Endothelial cell of umbilical vein (primary cell): ENCODE data around the gene SPAG16. TPM values are rescaled to one million over a fixed set of nuclear protein-coding genes. Genes with fewer than 3 reads are reported as not detected.
"Not testable (repeated sequence)": the region's sequence is repeated elsewhere in the genome, so short reads cannot be mapped to it uniquely, and the experiment has no call there.

Experiments
- BruUV-seq: library from RNA; stranded (reverse); fragments of 400-500 nt; replicated peaks from 2 replicates; lab custom pipeline; 2021; lab: Mats Ljungman, UMichigan
- CTCF ChIA-PET: fragments of 300-600, 350-600 bp; sonication (Branson Sonifier 250); formaldehyde crosslinking; loops from one replicate; lab custom pipeline; 2021; ENCODE audit warnings: antibody characterized with exemption, inconsistent platforms; lab: Charles Lee
- POLR2A ChIA-PET: fragments of 300-600, 350-600 bp; sonication (Branson Sonifier 250); formaldehyde crosslinking; loops from one replicate; lab custom pipeline; 2021; ENCODE audit warnings: antibody characterized with exemption, inconsistent platforms; lab: Charles Lee
- DNase-seq: peaks from one replicate; pipeline ENCODE4 v3.0.0-alpha.2; 2011; ENCODE audit warnings: low read depth, low spot score
- FAIRE-seq: peaks from 2 replicates; lab custom pipeline; 2011; peaks lifted over from hg19 to GRCh38; lab: Jason Lieb, UNC
- H2AFZ ChIP-seq: 2 replicates; pipeline ENCODE4 v1.6.0; 2012; ENCODE audit warnings: low read depth, low read length, control low read depth, inconsistent platforms
- H3K27ac ChIP-seq: 2 replicates; pipeline ENCODE4 v1.5.1; 2011; ENCODE audit warnings: low read depth, mild to moderate bottlenecking, control low read depth, low read length, moderate library complexity; ENCODE audit not compliant: insufficient read depth
- H3K27me3 ChIP-seq, 2 experiments: 2 replicates each; pipeline versions ENCODE4 v1.6.0 to v1.6.1; 2011; ENCODE audit warnings: low read length in 2 of 2, mixed read lengths in 1 of 2; ENCODE audit not compliant: control insufficient read depth in 2 of 2, insufficient read depth in 2 of 2
- H3K36me3 ChIP-seq, 2 experiments: 2 replicates in 1 of 2; 3 replicates in 1 of 2; pipeline ENCODE4 v1.5.1; 2011; ENCODE audit warnings: low read length in 2 of 2, mild to moderate bottlenecking in 1 of 2, moderate library complexity in 1 of 2; ENCODE audit not compliant: control insufficient read depth in 2 of 2, insufficient read depth in 2 of 2; ENCODE audit errors: extremely low read depth in 1 of 2
- H3K4me1 ChIP-seq: 3 replicates; pipeline ENCODE4 v1.5.1; 2011; ENCODE audit warnings: mild to moderate bottlenecking, low read length; ENCODE audit not compliant: control insufficient read depth, insufficient read depth; ENCODE audit errors: extremely low read depth
- H3K4me2 ChIP-seq: 2 replicates; pipeline ENCODE4 v1.6.1; 2011; ENCODE audit warnings: low read length, control low read depth, mixed read lengths; ENCODE audit not compliant: insufficient read depth
- H3K4me3 ChIP-seq, 3 experiments: fragments of 200-600 bp in 1 of 3; sonication (generic), shearing (Covaris generic) in 1 of 3; replicated peaks in 1 of 3; 2 replicates each; pipeline ENCODE4 v1.5.1; 2011 to 2016; ENCODE audit warnings: control low read depth in 3 of 3, low read length in 3 of 3, mild to moderate bottlenecking in 2 of 3, inconsistent platforms in 1 of 3, low read depth in 1 of 3, moderate library complexity in 1 of 3; ENCODE audit not compliant: insufficient read depth in 1 of 3
- H3K79me2 ChIP-seq: 2 replicates; pipeline ENCODE4 v1.6.0; 2012; ENCODE audit warnings: low read length, inconsistent platforms; ENCODE audit not compliant: control insufficient read depth, insufficient read depth
- H3K9ac ChIP-seq: replicated peaks from 2 replicates; pipeline ENCODE3; 2011; ENCODE audit warnings: low read length, control low read depth; ENCODE audit not compliant: insufficient read depth; ENCODE audit errors: extremely low read depth
- H3K9me1 ChIP-seq: replicated peaks from 3 replicates; pipeline ENCODE4 v1.6.0; 2011; ENCODE audit warnings: mild to moderate bottlenecking, low read length; ENCODE audit not compliant: control insufficient read depth, insufficient read depth; ENCODE audit errors: extremely low read depth
- H3K9me3 ChIP-seq: replicated peaks from 2 replicates; pipeline ENCODE4 v1.5.1; 2012; ENCODE audit warnings: low read length, inconsistent platforms; ENCODE audit not compliant: control insufficient read depth, insufficient read depth
- H4K20me1 ChIP-seq: replicated peaks from 2 replicates; pipeline ENCODE3; 2011; ENCODE audit warnings: mild to moderate bottlenecking, low read length; ENCODE audit not compliant: control insufficient read depth, insufficient read depth; ENCODE audit errors: extremely low read depth
- EZH2 ChIP-seq: IDR thresholded peaks from 2 replicates; pipeline ENCODE4 v1.6.1; 2012; ENCODE audit warnings: borderline replicate concordance, low read depth, mild to moderate bottlenecking, moderate library complexity, low read length, inconsistent platforms; ENCODE audit not compliant: severe bottlenecking
- FOS ChIP-seq: IDR thresholded peaks from 2 replicates; pipeline ENCODE4 v1.6.1; 2011; ENCODE audit warnings: mild to moderate bottlenecking, low read length, moderate library complexity, borderline replicate concordance; ENCODE audit not compliant: insufficient read depth
- GATA2 ChIP-seq: IDR thresholded peaks from 2 replicates; pipeline ENCODE4 v1.7.0; 2011; ENCODE audit warnings: low read depth, mild to moderate bottlenecking, moderate library complexity, mixed read lengths, low read length; ENCODE audit not compliant: insufficient read length, insufficient read depth
- JUN ChIP-seq: IDR thresholded peaks from 2 replicates; pipeline ENCODE4 v1.6.1; 2011; ENCODE audit warnings: borderline replicate concordance, low read depth; ENCODE audit not compliant: insufficient read length, insufficient read depth
- MYC ChIP-seq: IDR thresholded peaks from one replicate; pipeline ENCODE4 v1.6.1; 2011; ENCODE audit warnings: mild to moderate bottlenecking, low read depth, low read length
- POLR2A ChIP-seq: IDR thresholded peaks from 2 replicates; pipeline ENCODE4 v1.6.1; 2012; ENCODE audit warnings: low read depth, mild to moderate bottlenecking, control low read depth, low read length
- POLR2AphosphoS5 ChIP-seq: IDR thresholded peaks from 2 replicates; pipeline ENCODE4 v1.6.1; 2012; ENCODE audit warnings: low read depth, mild to moderate bottlenecking, control low read depth, low read length, moderate library complexity; ENCODE audit not compliant: insufficient read depth
- dilution Hi-C: fragments of 300-500 bp; cut with MboI; formaldehyde crosslinking; loops from one replicate; pipeline ENCODE4 v1.15.0; 2019; ENCODE audit warnings: low sequenced_read_pairs; ENCODE audit not compliant: extremely low pct_ligation_motif_present
- intact Hi-C: fragments of 100-400 bp; cut with micrococcal nuclease; formaldehyde crosslinking; loops from one replicate; pipeline ENCODE4 v1.10.0; 2022
- polyA plus RNA-seq, 4 experiments: library from polyadenylated mRNA; depleted of rRNA in 3 of 4; stranded (reverse) in 3 of 4; unstranded in 1 of 4; fragments of >200 nt; gene quantifications; 2 replicates each; pipeline versions ENCODE4 v1.2.1 to v1.2.3, GENCODE V29; 2011 to 2012; ENCODE audit warnings: missing spikeins in 1 of 4
- total RNA-seq: library from RNA; stranded (reverse); gene quantifications from 2 replicates; pipeline ENCODE4 v1.2.3, GENCODE V29; 2021
- TF ChIP-seq, protein P1 (sequence below), 2 donors: IDR thresholded peaks; 1 replicate in 1 of 2; 2 replicates in 1 of 2; pipeline ENCODE4 v1.5.1; 2011; ENCODE audit warnings: low read length in 2 of 2, mild to moderate bottlenecking in 2 of 2, moderate library complexity in 2 of 2, control low read depth in 1 of 2, inconsistent platforms in 1 of 2, low read depth in 1 of 2; ENCODE audit not compliant: insufficient read depth in 1 of 2; ENCODE audit errors: extremely low read depth in 1 of 2
- TF ChIP-seq, protein P2 (sequence below): IDR thresholded peaks from 2 replicates; pipeline ENCODE4 v1.6.1; 2011; ENCODE audit not compliant: insufficient read depth, insufficient read length

Gene SPAG16
- total and polyA plus RNA-seq, 2 donors (not counting 3 experiments of a cell fraction or from before 2014, with no cell fraction given), result 4.0 to 7.7 TPM

DNA sequence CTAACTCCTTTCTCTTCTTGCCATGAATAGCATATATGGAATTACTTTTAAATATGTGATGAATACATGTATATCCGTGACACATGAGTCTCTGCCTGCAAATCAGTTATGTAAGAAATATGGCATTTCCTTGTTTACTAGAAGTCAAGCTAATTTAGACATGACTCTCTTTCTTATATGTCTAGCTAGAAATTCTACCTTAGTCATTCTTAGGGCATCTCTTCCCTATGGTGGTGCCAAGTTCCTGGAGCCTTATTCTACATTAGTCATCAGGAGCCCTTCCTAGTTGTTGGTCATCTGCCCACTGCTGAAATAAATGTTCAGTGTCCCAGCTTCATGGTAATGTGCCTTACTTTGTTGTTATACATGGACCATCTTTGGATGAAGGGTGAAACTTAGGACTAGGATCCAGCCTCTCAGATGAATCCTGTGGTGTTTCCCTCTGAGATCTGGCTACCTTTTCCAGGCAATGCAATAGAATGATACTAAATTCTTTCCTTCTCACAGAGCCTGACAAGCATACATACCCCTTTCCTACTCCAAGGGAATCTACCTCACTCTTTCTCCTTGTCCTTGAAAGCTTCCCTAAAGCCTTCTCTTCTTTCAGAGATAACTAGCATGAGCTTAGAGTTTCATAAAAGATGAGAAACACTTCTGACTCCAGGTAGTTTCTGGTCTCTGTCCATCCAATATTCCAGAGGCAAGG is 711.3 kb downstream of the SPAG16 start:
- H3K9ac ChIP-seq, result peak overlapping the region; percentile 27
- H3K36me3 ChIP-seq, result no peaks in the 10 kb centered on the region
- no peaks in the 10 kb centered on the region for H3K79me2 ChIP-seq
- H3K27me3 ChIP-seq, result no peaks in the 10 kb centered on the region
- no peaks in the 10 kb centered on the region for H3K9me3 ChIP-seq
- no peaks in the 10 kb centered on the region for H4K20me1 ChIP-seq
- POLR2A ChIA-PET, result no interaction called here
- dilution Hi-C loops (no loop called here), intact Hi-C loops (loop anchor here (2.0 kb wide), 1 partner anchor 23 kb away; no protein-coding TSS in a partner anchor)
- CTCF ChIA-PET, result interaction anchor here (0.8 to 1.9 kb wide), 4 partner anchors 11 to 754 kb away, joined by 3 to 5 read pairs (median 4); no protein-coding TSS in a partner anchor
- H2AFZ ChIP-seq, result peak overlapping the region; percentile 80
- H3K4me1 ChIP-seq, result peaks cover 12% of the 10 kb centered on the region
- TF ChIP-seq GATA2 (no peak), EZH2 (no peak), POLR2A (no peak), POLR2AphosphoS5 (peak; percentile 51), JUN (peak; percentile 81), MYC (no peak), FOS (peak; percentile 93)
- TF ChIP-seq, protein P1, sequence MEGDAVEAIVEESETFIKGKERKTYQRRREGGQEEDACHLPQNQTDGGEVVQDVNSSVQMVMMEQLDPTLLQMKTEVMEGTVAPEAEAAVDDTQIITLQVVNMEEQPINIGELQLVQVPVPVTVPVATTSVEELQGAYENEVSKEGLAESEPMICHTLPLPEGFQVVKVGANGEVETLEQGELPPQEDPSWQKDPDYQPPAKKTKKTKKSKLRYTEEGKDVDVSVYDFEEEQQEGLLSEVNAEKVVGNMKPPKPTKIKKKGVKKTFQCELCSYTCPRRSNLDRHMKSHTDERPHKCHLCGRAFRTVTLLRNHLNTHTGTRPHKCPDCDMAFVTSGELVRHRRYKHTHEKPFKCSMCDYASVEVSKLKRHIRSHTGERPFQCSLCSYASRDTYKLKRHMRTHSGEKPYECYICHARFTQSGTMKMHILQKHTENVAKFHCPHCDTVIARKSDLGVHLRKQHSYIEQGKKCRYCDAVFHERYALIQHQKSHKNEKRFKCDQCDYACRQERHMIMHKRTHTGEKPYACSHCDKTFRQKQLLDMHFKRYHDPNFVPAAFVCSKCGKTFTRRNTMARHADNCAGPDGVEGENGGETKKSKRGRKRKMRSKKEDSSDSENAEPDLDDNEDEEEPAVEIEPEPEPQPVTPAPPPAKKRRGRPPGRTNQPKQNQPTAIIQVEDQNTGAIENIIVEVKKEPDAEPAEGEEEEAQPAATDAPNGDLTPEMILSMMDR (IDR thresholded peaks at IDR 0.05; ENCODE audit: extremely low read depth in 1 of 2, insufficient read depth in 1 of 2, low read depth in 1 of 2, low read length in 2 of 2), result no peak
- TF ChIP-seq, protein P2, sequence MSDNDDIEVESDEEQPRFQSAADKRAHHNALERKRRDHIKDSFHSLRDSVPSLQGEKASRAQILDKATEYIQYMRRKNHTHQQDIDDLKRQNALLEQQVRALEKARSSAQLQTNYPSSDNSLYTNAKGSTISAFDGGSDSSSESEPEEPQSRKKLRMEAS, result no peak
- H3K27ac ChIP-seq, result peak overlapping the region; percentile 72
- H3K9me1 ChIP-seq, result no peaks in the 10 kb centered on the region
- TSS peak; percentile 89 for BruUV-seq
- FAIRE-seq (peak; percentile 81), DNase-seq (peak; percentile 82)
- peak overlapping the region; percentile 27 for H3K4me2 ChIP-seq
- H3K4me3 ChIP-seq, result no peak overlapping the region

DNA sequence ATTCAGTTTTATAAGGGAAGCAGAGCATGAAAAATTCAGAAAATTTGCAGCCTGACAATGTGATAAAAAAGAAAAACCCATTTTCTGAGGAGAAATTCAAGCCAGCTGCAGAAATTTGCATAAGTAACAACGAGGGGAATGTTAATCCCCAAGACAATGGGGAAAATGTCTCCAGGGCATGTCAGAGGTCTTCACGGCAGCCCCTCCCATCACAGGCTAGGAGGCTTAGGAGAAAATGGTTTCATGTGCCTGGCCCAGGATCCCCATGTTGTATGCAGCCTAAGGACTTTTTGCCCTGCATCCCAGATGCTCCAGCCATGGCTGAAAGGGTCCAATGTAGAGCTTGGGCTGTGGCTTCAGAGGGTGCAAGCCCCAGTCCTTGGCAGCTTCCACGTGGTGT is 714.7 kb downstream of the SPAG16 start:
- H3K4me2 ChIP-seq, dilution Hi-C loops, H3K27me3 ChIP-seq, intact Hi-C loops, FAIRE-seq, H3K79me2 ChIP-seq, H3K4me3 ChIP-seq, H3K9me3 ChIP-seq, H4K20me1 ChIP-seq, H3K36me3 ChIP-seq, BruUV-seq, H3K9me1 ChIP-seq, POLR2A ChIA-PET, CTCF ChIA-PET, DNase-seq, H3K27ac ChIP-seq, H3K9ac ChIP-seq, H2AFZ ChIP-seq: not testable (repeated sequence)
- peaks cover 12% of the 10 kb centered on the region for H3K4me1 ChIP-seq
